Measurements from ENCODE around the gene BGN. TPM values are rescaled to one million over a fixed set of nuclear protein-coding genes. Genes with fewer than 3 reads are reported as not detected.

Gene BGN
- total RNA-seq, 1 donor from 2014 or later = 175 TPM

DNA sequence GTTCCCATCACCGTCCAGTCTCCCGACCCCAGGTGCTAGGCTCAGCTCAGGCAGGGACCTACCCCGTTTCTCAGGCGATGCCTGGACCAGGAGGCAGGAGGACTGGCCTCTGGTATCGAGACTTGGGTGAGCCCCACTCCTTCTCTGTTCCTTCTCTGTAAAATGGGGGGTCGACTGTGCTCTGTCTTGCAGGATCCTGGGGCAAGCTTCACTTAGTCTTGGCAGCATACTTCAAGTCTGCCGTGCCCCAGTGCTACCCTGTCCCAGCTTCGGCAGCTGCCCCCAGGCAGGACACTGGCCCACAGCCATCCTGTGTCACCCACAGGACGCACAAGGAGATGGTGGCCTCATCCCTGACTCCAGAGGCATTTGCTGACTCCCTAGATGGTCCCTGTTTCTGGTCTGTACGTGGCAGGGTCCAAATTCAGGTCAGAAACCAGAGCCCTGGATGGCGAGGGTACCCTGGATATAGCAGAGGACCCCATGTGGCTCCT is 17.4 kb upstream of the BGN start:
- DNase-seq (ENCODE audit: low spot score) = no peak
- intact Hi-C loops (cut with DNase I) = loop anchor here (2.0 kb wide), 1 partner anchor 17 kb away; the partner anchor contains the start of gene BGN

DNA sequence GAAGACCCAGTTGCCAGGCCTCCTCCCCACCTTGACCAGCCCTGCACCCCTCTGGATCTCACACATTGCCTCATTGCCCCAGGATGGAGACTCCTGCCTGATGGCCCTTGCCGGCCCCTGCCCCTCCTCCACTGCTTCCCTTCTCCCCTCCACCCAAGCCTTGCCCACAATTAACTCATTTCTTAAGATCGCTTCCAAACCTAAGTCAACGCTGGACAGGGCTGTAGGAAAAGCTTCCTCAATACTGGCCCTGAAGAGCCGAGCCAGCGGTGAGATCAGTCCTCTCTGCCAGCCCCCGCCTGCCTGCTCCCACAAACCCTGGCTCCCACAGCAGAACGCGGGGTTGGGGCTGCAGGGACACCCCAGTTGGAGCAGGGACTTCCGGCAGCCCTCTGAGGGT is 16.9 kb upstream of the BGN start:
- no peak for DNase-seq (ENCODE audit: low spot score)
- intact Hi-C loops (cut with DNase I) = loop anchor here (2.0 kb wide), 1 partner anchor 17 kb away; the partner anchor contains the start of gene BGN

DNA sequence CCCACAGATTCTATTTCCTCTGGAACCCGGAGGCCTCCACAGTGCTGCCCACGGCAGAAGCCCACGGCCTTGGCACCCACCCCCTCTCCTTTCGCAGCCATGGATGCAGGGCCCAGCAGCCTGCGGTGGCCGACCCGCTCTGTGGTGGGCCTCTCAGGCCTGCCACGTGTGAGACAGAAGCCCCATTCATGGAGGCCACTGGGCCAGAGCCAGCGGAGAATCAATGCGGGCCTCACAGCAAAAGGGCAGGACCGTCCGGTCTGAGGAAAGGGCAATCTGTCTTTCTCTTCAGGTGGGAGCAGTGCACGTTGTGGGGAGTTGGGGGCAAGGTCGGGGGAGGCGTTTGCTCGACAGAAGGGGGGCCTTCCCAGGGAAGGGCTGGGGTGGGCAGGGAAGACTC is 16.0 kb upstream of the BGN start:
- no peak for DNase-seq (ENCODE audit: low spot score)
- intact Hi-C loops (cut with DNase I) = no loop called here

DNA sequence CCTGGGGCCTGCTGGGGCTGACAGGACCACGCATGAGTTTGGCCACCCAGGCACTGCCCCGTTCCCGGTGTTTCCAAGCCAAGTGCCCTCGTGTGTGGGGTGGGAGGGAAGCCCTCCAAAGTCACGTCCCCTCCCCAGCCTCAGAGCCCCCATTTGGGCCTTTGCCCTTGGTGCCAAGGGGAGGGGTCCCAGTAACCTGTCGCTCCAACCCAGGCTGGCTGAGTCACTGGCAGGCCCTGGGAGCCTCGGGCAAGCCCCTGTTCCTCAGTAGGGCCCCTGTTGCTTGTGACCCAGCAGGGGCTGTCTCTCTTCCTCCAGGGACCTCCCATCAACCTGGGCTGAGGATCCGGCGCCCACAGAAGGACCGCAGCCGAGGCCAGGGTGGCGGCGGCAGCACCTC is 13.7 kb upstream of the BGN start:
- DNase-seq (ENCODE audit: low spot score) = no peak
- intact Hi-C loops (cut with DNase I) = no loop called here

DNA sequence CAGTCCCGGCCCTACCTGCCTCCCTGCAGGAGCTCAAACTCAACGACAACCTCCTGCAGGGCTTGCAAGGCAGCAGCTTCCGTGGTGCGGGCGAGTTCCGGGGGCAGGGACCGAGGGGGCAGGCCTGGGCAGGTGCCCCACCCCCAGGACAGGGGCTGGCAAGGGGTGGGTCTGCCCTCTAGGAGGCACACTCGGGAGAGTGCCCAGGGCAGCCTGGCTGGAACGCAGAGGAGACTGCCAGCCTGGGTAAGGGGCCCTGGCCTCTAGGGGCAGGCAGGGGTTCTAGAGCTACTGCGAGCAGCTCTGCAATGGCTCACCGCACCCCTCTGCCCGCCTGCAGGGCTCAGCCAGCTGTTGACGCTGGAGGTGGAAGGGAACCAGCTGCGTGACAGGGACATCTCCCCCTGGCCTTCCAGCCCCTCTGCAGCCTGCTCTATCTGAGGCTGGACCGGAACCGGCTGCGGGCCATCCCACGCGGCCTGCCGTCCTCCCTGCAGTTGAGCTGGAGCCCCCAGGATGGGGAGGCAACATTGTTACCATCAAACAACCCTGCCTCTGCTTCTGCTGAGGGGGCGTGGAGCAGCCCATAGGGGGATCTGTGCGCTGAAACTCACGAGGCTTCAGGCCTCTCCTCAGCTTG is 12.3 kb upstream of the BGN start:
- no peak for DNase-seq (ENCODE audit: low spot score)
- intact Hi-C loops (cut with DNase I) = no loop called here

DNA sequence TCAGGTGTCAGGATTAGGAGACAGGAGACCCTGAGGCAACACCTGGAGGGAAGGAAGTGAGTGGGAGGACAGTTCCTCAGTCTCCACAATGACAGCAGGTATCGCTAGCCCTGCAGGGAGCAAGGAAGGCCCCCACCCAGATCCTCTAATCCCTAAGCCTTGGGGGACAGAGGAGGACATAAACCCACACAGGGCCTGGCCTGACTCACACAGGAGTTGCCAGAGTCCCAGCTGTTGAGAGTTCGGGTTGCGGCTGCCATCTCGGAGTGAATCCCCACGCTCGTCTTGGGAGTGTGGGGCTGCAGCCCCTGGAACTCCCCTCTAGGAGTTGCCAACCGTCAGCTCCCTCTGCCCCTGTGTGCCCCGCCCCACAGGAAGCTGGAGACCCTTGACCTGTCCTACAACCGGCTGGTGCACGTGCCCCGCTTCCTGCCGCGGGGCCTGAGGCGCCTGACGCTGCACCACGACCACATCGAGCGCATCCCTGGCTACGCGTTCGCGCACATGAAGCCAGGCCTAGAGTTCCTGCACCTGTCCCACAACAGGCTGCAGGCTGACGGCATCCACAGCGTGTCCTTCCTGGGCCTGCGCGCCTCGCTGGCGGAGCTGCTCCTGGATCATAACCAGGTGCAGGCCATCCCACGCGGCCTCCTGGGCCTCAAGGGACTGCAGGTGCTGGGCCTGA is 9.2 kb upstream of the BGN start:
- intact Hi-C loops (cut with DNase I) = no loop called here

DNA sequence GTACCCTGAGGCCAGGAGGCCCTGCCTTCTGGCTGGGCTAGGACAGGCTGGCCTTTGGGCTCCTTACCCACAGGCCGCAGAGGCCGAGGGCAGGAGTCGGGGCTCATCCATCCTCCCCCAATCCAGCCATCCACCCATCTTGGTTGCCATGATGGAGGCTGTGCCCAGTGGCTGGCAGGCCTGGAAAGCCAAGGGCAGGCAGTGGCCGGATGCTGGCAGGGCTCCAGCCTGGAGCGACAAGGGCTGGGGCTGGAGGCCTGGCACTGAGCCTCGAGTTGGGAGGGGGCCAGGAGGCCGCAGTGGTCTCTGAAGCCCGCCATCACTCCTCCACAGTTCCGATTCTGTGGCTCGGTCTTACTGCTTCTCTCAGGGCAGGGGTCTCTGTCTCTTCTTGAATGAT is 8.6 kb upstream of the BGN start:
- intact Hi-C loops (cut with DNase I) = no loop called here
- DNase-seq (ENCODE audit: low spot score) = no peak

More for the DNA sequence above, 9.2 kb upstream of the BGN start:
- no peak for DNase-seq (ENCODE audit: low spot score)

DNA sequence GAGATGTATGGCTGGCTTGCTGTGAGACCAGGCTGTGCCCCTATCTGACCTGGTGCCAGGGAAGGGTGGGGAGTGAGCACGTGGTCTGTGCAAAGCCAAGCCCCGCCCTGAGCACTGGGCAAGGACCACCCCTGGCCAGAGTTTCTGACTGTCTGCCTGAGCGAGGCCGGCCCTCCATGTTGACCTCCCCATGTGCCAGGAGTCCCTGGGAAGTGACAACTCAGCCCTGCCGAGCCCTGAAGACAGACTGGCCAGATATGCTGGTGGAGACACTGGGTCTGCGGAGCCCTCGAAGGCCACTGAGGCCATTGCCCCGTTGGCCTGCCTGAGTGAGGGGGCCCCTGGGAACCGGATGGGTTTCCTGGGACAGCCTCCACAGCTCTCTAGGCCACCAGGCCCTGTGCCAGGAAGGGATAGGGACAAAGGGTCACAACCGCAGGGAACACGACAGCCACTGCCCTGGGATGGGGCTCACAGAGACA is 7.1 kb upstream of the BGN start:
- DNase-seq (ENCODE audit: low spot score) = no peak
- intact Hi-C loops (cut with DNase I) = no loop called here

DNA sequence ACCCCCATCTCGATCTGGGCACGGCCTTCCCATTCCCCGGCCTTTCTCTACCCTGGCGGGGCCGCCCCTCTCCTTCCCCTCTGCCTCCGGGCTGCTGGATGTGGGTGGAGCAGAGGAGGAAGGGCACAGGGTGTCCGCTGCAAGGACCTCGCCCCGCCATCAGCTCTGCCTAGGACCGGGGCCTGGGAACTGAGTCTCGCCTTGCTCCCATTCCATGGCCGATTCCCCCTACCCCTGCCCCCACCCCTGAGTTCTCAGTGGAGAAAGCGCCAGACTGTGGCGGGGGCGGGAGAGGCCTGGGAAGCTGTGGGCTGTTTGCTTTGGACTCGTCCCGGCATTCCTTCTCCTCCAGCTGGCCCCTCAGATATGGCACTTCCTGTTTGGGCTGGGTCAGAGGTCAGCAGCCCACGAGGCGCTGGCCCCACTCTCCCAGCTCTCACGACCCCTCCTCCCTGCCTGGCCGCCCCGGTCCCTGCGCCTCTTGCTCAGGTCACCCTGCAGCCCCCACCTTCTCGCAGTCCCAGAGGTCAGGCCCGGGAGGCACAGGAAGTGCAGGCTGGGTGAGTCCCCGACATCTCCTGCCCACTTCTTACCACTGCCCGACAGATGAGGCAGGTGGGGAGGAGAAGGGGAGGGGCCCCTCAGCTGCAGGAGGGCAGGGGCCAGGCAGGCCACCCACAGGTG is 6.4 kb upstream of the BGN start:
- no peak for DNase-seq (ENCODE audit: low spot score)
- intact Hi-C loops (cut with DNase I) = no loop called here

DNA sequence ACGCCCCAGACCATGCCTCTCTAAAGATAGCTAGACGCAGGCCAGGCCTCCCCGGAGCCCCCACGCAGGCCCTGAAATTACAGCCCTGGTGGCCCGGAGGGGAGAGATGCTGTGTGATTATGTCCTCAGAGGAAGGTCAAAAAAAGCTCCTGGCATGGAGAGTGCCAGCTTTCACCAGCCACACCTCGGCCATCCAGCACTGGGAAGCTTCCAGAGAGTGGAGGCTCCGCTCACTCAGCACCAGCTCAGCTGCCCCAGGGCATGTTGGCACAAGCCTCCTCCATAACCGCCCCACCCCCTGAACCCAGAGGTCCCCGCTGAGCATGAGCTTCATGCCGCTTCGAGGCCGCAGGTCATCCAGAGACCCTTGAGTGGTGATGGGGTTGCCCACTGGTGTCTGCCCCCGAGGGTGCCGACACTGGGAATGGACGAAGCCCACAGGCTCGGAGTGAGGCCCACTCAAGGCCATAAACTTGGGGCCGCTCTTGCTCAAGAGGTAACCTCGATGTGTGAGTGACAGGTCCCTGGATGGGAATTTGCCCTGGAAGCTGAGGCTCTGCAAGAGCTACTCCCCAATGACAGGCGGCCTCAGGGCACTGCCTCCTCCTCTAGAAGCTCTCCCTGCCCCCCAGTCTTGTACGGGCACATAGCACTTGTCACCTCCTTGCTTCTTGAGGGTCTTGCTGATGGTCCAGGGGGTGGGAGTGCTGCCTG is 4.4 kb upstream of the BGN start:
- intact Hi-C loops (cut with DNase I) = no loop called here
- DNase-seq (ENCODE audit: low spot score) = no peak

DNA sequence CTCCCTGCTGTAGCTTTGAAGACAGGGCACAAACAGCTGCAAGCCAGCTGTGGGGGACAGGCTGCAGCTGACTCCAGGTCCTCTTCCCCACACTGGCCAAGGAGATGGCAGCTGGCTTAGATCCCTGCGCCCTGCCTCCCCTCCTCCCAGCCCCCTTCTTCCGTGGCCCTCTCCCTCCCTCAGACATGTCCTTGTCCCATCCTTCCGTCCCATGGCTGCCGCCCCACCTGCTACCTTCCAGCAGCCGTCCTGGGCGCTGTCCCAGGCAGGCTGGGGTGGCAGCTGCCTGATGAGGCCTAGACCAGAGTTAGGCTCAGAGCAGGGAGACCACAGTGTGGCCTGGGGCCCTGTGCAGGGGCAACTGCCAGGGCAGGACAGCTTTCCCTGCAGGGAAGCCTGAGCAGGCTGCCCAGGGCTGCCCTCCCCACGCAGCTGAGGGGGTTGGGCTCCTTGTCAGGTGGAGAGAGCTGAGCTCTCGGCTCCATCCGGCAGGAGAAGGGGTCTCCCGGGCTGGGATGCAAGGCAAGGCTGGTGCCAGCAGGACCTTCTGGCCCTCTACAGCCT is 3.3 kb upstream of the BGN start:
- intact Hi-C loops (cut with DNase I) = no loop called here
- no peak for DNase-seq (ENCODE audit: low spot score)

DNA sequence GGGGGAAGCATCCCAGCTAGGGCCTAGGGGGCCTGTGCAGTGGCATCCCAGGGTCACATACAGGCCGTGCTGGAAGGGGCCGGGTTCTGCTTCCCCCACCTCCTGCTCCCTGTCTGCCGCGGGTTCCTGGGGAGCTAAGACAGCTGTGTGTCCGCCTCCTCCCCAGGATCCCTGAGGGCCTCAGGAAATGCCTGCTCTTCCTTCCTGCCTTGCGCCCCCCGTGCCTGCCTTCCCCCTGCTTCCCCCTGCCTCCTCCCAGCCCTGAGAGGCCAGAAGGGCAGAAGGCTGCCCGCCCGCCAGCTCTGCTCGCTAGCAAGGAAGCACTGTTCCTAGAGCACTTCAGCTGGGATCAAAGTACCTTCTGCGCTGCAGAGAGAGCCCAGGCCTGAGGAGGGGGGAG is 2.9 kb upstream of the BGN start:
- no peak for DNase-seq (ENCODE audit: low spot score)
- intact Hi-C loops (cut with DNase I) = no loop called here

DNA sequence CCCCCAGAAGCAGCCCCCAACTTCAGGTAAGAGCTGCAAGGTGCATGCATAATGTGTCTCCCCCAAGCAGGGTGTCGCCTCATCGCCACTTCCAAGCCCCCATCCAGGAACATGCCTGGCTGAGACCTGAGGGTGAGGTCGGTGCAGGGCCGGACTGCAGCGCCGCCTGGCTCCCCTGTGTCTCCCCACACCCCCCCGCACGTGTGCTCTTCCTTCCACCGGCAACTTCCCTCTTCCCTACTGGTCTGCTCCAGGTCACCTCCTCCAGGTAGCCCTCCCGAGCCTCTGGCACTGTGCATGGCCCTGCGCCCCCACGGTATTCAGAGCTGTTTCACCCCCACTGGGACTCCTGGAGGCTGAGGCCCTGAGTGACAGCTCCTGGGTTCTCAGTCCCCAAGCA is 2.2 kb upstream of the BGN start:
- no peak for DNase-seq (ENCODE audit: low spot score)
- intact Hi-C loops (cut with DNase I) = no loop called here

DNA sequence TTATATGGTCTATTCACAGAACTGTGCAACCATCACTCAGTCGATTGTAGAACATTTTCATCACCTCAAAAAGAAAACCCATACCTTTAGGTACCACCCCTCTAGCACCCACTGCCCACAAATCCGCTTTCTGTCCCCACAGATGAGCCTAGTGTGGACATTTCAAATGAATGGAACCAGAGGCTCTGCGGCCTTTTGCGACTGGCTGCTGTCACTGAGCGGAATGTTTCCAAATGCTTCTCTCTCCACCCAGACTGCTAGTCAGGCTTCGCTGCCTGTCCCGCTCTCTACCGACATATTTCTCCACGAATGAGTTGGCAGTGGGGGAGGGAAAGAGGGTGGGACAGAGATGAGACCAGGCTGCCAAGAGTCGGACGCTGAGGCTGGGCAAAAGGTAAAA is 1.7 kb upstream of the BGN start:
- intact Hi-C loops (cut with DNase I) = no loop called here

DNA sequence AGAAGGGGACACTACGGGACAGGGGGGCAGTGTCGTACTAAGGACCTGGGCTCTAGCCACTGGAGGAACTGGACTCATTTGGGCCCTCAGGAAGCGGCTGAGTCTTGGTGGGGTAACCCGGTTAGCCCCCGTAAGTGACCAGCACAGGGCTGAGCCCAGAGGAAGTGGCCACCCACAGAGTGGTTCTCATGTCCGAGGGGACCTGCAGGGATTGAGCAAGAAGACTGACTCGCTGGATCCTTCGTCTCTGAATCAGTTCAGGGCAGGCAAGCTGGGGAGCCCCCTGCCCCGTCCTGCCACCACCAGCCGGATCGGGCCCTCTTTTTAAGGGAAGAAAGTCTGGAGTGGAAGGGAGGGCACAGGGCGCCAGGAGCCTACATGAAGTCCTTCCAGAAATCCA is 719 bp upstream of the BGN start:
- intact Hi-C loops (cut with DNase I) = loop anchor here (2.0 kb wide), 1 partner anchor 17 kb away; no protein-coding TSS in a partner anchor
- no peak for DNase-seq (ENCODE audit: low spot score)

More for the DNA sequence above, 1.7 kb upstream of the BGN start:
- no peak for DNase-seq (ENCODE audit: low spot score)

DNA sequence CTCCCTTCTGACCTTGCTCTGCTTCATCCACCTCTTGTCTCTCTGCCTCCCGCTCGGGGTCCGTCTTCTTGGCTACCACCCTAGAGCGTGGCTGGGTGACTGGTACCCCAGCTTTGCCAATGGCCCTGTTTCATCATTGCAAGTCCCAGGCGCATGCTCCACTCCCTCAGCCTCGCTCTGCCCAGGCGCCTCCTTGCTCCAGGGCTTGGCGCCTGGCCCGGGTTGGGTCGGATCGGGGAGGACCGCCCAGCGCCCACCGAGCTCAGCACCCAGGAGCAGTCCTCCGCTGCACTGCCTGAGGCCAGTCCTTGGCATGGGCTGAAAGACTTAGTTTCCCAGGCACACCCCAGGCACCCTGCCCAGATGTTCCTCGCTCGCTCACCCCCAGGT is 577 bp downstream of the BGN start:
- DNase-seq (ENCODE audit: low spot score) = no peak
- intact Hi-C loops (cut with DNase I) = loop anchor here (2.0 kb wide), 1 partner anchor 19 kb away; no protein-coding TSS in a partner anchor

DNA sequence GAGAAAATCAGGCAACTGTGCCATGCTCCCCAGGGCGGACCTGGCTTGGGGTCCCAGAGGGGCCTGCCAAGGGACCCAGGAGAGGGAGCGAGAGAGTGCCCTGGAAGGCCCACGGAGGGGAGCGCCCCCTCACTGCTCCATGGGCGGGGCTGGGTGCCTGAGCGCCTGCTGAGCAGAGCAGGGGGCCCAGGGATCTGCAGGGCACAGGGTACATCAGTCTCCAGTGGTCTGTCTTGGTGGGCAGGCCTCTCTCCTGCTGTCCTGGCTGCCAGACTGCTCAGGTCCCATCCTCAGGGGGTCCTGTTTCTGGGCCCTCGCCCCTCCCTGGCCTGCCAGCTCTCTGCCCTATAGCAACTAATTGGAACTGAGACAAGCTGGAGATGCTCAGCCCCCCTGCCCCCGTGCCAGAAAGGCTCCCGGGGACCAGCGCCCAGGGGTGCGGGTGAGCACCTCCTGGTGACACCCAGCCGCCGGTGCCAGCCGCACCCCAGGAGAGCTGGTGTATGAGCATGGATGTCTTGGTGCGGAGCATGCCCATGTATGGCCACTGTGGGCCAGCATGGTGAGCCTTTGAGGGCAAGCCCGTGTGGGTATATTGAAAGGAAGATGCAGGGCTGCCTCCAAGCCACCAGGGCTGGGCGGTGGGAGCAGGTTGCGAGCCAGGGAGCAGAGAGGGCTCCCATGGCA is 1.3 kb downstream of the BGN start:
- intact Hi-C loops (cut with DNase I) = loop anchor here (2.0 kb wide), 1 partner anchor 19 kb away; no protein-coding TSS in a partner anchor
- DNase-seq (ENCODE audit: low spot score) = no peak

DNA sequence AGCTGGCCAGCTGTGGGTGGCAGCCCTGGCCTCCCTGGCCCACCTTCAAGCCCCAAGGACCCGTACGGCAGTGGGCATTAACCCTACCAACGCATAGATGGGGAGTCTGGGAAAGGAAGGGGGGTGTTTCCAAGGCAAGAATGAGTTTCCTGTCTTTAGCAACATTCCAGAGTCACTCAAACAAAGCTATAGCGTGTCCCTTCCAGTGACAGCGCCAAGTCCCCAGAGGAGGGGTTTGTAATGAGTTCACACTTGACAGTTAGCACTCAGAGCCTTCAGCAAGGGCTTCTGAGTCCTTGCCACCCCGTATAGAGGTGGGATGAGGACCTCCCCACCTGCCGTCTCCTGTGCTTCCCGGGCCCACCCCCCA is 1.8 kb downstream of the BGN start:
- intact Hi-C loops (cut with DNase I) = no loop called here
- DNase-seq (ENCODE audit: low spot score) = no peak

DNA sequence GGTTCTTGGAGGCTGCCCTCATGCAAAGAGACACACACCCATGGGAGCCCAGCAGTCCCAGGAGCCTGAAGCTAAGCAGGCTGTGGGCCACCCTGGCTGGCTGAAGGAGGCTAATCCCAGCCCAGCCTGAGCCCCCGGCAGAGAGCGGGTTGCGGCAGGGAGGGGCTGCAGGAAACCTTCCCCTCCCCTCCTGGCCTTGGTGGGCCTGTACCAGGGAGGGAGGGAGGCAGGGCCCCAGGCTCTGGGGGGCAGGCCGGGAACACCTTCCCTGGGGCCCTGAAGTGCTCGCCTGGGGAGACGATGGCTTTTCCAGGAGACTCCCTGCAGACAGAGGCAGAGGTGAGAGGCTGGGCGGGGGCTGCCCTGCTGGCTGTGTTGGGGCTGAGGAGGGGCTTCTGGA is 3.7 kb downstream of the BGN start:
- intact Hi-C loops (cut with DNase I) = no loop called here
- DNase-seq (ENCODE audit: low spot score) = no peak
